H9 (cell line): ENCODE data around the gene FAM200B. TPM values are rescaled to one million over a fixed set of nuclear protein-coding genes. Genes with fewer than 3 reads are reported as not detected.

Source experiments
- DNase-seq: peaks from one replicate; pipeline ENCODE4 v3.0.0-alpha.2; 2017
- H2AFZ ChIP-seq: one replicate; pipeline ENCODE4 v1.6.1; 2013; ENCODE audit warnings: mild to moderate bottlenecking, low read length, control low read depth, moderate library complexity
- H2AK5ac ChIP-seq: 2 replicates; pipeline ENCODE4 v1.6.1; 2013; ENCODE audit warnings: low read length, control low read depth, mixed read lengths; ENCODE audit not compliant: insufficient read length
- H2BK120ac ChIP-seq: one replicate; pipeline ENCODE4 v1.6.1; 2013; ENCODE audit warnings: low read depth, mild to moderate bottlenecking, low read length, control low read depth, inconsistent platforms; ENCODE audit not compliant: poor library complexity, severe bottlenecking
- H2BK12ac ChIP-seq: 2 replicates; pipeline ENCODE4 v1.6.1; 2013; ENCODE audit warnings: low read length, control low read depth, mixed read lengths, low read depth; ENCODE audit not compliant: insufficient read length
- H2BK15ac ChIP-seq: 2 replicates; pipeline ENCODE4 v1.6.1; 2013; ENCODE audit warnings: low read depth, low read length, control low read depth
- H2BK20ac ChIP-seq: one replicate; pipeline ENCODE4 v1.6.1; 2013; ENCODE audit warnings: low read depth, mild to moderate bottlenecking, low read length, control low read depth, inconsistent platforms; ENCODE audit not compliant: poor library complexity, severe bottlenecking
- H2BK5ac ChIP-seq: 2 replicates; pipeline ENCODE4 v1.6.1; 2013; ENCODE audit warnings: low read length, control low read depth, mixed read lengths; ENCODE audit not compliant: insufficient read length
- H3K14ac ChIP-seq: 2 replicates; pipeline ENCODE4 v1.6.1; 2013; ENCODE audit warnings: low read length, control low read depth; ENCODE audit not compliant: insufficient read depth
- H3K18ac ChIP-seq: 2 replicates; pipeline ENCODE4 v1.6.1; 2013; ENCODE audit warnings: low read depth, mild to moderate bottlenecking, mixed read lengths, low read length, control low read depth; ENCODE audit not compliant: insufficient read length
- H3K23ac ChIP-seq: 2 replicates; pipeline ENCODE4 v1.6.1; 2013; ENCODE audit warnings: low read length, control low read depth, mixed read lengths, low read depth; ENCODE audit not compliant: insufficient read length
- H3K23me2 ChIP-seq: 2 replicates; pipeline ENCODE4 v1.6.1; 2013; ENCODE audit warnings: low read depth, mild to moderate bottlenecking, mixed read lengths, low read length, control low read depth; ENCODE audit not compliant: insufficient read length, poor library complexity, severe bottlenecking
- H3K27ac ChIP-seq: 2 replicates; pipeline ENCODE4 v1.5.1; 2013; ENCODE audit warnings: low read length, control low read depth, mixed read lengths, low read depth; ENCODE audit not compliant: insufficient read length
- H3K27me3 ChIP-seq: 2 replicates; pipeline ENCODE4 v1.6.1; 2013; ENCODE audit warnings: low read length, control low read depth, inconsistent platforms; ENCODE audit not compliant: insufficient read depth
- H3K4ac ChIP-seq: 2 replicates; pipeline ENCODE4 v1.6.1; 2013; ENCODE audit warnings: low read depth, mild to moderate bottlenecking, control low read depth, inconsistent platforms, low read length, moderate library complexity
- H3K4me1 ChIP-seq: 2 replicates; pipeline ENCODE4 v1.6.1; 2013; ENCODE audit warnings: low read length, control low read depth, inconsistent platforms; ENCODE audit not compliant: insufficient read depth
- H3K4me2 ChIP-seq: 2 replicates; pipeline ENCODE4 v1.6.1; 2013; ENCODE audit warnings: low read length, control low read depth, mixed read lengths; ENCODE audit not compliant: insufficient read length, insufficient read depth
- H3K56ac ChIP-seq: 2 replicates; pipeline ENCODE4 v1.6.1; 2013; ENCODE audit warnings: low read depth, mild to moderate bottlenecking, mixed read lengths, low read length, control low read depth; ENCODE audit not compliant: insufficient read length
- H3K79me1 ChIP-seq: 2 replicates; pipeline ENCODE4 v1.6.1; 2013; ENCODE audit warnings: low read depth, mild to moderate bottlenecking, moderate library complexity, low read length, control low read depth, inconsistent platforms; ENCODE audit not compliant: insufficient read depth, poor library complexity, severe bottlenecking
- H3K79me2 ChIP-seq: 2 replicates; pipeline ENCODE4 v1.6.1; 2013; ENCODE audit warnings: low read length, control low read depth, inconsistent platforms; ENCODE audit not compliant: insufficient read depth
- H3K9ac ChIP-seq: 2 replicates; pipeline ENCODE4 v1.6.1; 2013; ENCODE audit warnings: low read length, control low read depth, mixed read lengths; ENCODE audit not compliant: insufficient read length; ENCODE audit errors: extremely low read depth
- H3K9me3 ChIP-seq: one replicate; pipeline ENCODE4 v1.6.1; 2013; ENCODE audit warnings: low read depth, low read length, inconsistent platforms; ENCODE audit not compliant: control insufficient read depth
- H3T11ph ChIP-seq: one replicate; pipeline ENCODE4 v1.6.1; 2013; ENCODE audit warnings: mild to moderate bottlenecking, low read length, control low read depth, inconsistent platforms
- H4K20me1 ChIP-seq: one replicate; pipeline ENCODE4 v1.6.1; 2013; ENCODE audit not compliant: control insufficient read depth, insufficient read length, insufficient read depth
- H4K5ac ChIP-seq: 2 replicates; pipeline ENCODE4 v1.6.1; 2013; ENCODE audit warnings: low read depth, mild to moderate bottlenecking, mixed read lengths, low read length, control low read depth; ENCODE audit not compliant: insufficient read length
- H4K8ac ChIP-seq: replicated peaks from 2 replicates; pipeline ENCODE4 v1.6.1; 2013; ENCODE audit warnings: low read length, control low read depth, mixed read lengths, low read depth; ENCODE audit not compliant: insufficient read length
- H4K91ac ChIP-seq: 2 replicates; pipeline ENCODE4 v1.6.1; 2013; ENCODE audit warnings: low read depth, mild to moderate bottlenecking, moderate library complexity, mixed read lengths, low read length, control low read depth; ENCODE audit not compliant: insufficient read length
- H3K27ac Mint-ChIP-seq, 3 experiments: 2 replicates in 2 of 3; 3 replicates in 1 of 3; pipeline ENCODE4 v1.8.0; 2020 to 2021; ENCODE audit warnings: mixed read lengths in 3 of 3, mild to moderate bottlenecking in 1 of 3, moderate library complexity in 1 of 3
- H3K27me3 Mint-ChIP-seq: 2 replicates; pipeline ENCODE4 v1.8.0; 2021; ENCODE audit warnings: low read depth, mild to moderate bottlenecking, moderate library complexity, mixed read lengths
- H3K36me3 Mint-ChIP-seq, 3 experiments: 2 replicates in 2 of 3; 3 replicates in 1 of 3; pipeline ENCODE4 v1.8.0; 2020 to 2021; ENCODE audit warnings: low read depth in 3 of 3, mixed read lengths in 3 of 3; ENCODE audit not compliant: insufficient read depth in 1 of 3
- H3K4me1 Mint-ChIP-seq, 2 experiments: 2 replicates each; pipeline ENCODE4 v1.8.0; 2020; ENCODE audit warnings: mixed read lengths in 2 of 2
- H3K4me3 Mint-ChIP-seq, 2 experiments: 2 replicates in 1 of 2; 3 replicates in 1 of 2; pipeline ENCODE4 v1.8.0; 2020 to 2021; ENCODE audit warnings: mild to moderate bottlenecking in 2 of 2, mixed read lengths in 2 of 2, moderate library complexity in 1 of 2
- H3K9me3 Mint-ChIP-seq, 2 experiments: 2 replicates in 1 of 2; 3 replicates in 1 of 2; pipeline ENCODE4 v1.8.0; 2020; ENCODE audit warnings: mild to moderate bottlenecking in 2 of 2, mixed read lengths in 2 of 2, moderate library complexity in 1 of 2
- WGBS: extraction: QIAGEN DNeasy Blood & Tissue Kit; methylation state at CpG from one replicate; pipeline ENCODE4 v1.1.7; 2013; ENCODE audit warnings: missing lambda C conversion rate, low lambda C conversion rate, mixed read lengths; ENCODE audit not compliant: insufficient read length; ENCODE audit errors: extremely low coverage; 5-methylcytosine and 5-hydroxymethylcytosine counted together
- total RNA-seq: library from RNA; stranded (reverse); gene quantifications from 2 replicates; pipeline ENCODE4 v1.2.1, GENCODE V29; 2021
- TF ChIP-seq, protein P1 (sequence below): fragments of 200-600 bp; sonication (generic); conservative IDR thresholded peaks from 3 replicates; pipeline ENCODE4 v1.8.0; 2021; ENCODE audit warnings: antibody characterized with exemption, mild to moderate bottlenecking

Gene FAM200B
- total RNA-seq, 1 experiment from 2014 or later: 19.6 TPM

DNA sequence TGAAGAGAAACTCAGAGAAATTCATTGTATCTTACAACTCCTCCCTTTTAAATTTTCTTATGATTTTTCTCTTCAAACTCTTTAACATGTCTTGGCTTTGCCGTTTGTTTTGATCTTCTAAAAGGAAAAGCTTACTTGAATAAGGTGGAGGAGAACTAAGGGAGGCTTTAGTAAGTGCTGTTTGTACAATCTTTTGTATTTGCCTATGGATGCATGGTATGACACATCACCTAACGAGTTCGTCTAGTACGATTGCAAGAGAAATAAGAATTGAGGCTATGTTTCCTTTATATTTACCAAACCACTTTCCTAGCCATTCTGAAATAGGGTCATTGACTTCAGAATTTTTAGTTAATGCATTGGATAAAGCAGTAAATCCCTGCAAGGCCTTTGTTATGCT lies 12.8 kb downstream of the FAM200B start:
- Histone ChIP-seq H3K27me3 (no peaks in the 10 kb centered on the region), H3K27ac (no peak overlapping the region), H3K4ac (no peak overlapping the region), H3K23me2 (no peaks in the 10 kb centered on the region), H3K79me1 (no peaks in the 10 kb centered on the region), H2BK5ac (no peak overlapping the region), H3K4me2 (no peak overlapping the region), H3K14ac (no peak overlapping the region), H3K79me2 (no peaks in the 10 kb centered on the region), H2BK12ac (no peak overlapping the region), H3K4me1 (peaks cover 7% of the 10 kb centered on the region), H2BK120ac (no peak overlapping the region), H2BK20ac (no peak overlapping the region), H4K91ac (no peak overlapping the region), H4K20me1 (no peaks in the 10 kb centered on the region), H3T11ph (no peak overlapping the region), H4K5ac (no peak overlapping the region), H4K8ac (no peak overlapping the region), H3K56ac (no peak overlapping the region), H3K18ac (no peak overlapping the region), H2BK15ac (no peak overlapping the region), H2AFZ (no peak overlapping the region), H3K9me3 (no peaks in the 10 kb centered on the region), H3K23ac (no peak overlapping the region), H3K9ac (no peak overlapping the region), H2AK5ac (no peak overlapping the region)
- Mint-ChIP-seq H3K27ac (no peak overlapping the region), H3K36me3 (peaks cover 4 to 21% (median 9%) of the 10 kb centered on the region in 3 experiments; a peak in 6 of 7 replicates), H3K4me3 (no peak overlapping the region), H3K27me3 (no peaks in the 10 kb centered on the region), H3K9me3 (peaks cover 13 to 14% of the 10 kb centered on the region in 2 experiments), H3K4me1 (peaks cover 40 to 47% of the 10 kb centered on the region in 2 experiments)
- no CpG with 5 or more reads among the region's 4 CpGs for WGBS
- TF ChIP-seq, protein P1, sequence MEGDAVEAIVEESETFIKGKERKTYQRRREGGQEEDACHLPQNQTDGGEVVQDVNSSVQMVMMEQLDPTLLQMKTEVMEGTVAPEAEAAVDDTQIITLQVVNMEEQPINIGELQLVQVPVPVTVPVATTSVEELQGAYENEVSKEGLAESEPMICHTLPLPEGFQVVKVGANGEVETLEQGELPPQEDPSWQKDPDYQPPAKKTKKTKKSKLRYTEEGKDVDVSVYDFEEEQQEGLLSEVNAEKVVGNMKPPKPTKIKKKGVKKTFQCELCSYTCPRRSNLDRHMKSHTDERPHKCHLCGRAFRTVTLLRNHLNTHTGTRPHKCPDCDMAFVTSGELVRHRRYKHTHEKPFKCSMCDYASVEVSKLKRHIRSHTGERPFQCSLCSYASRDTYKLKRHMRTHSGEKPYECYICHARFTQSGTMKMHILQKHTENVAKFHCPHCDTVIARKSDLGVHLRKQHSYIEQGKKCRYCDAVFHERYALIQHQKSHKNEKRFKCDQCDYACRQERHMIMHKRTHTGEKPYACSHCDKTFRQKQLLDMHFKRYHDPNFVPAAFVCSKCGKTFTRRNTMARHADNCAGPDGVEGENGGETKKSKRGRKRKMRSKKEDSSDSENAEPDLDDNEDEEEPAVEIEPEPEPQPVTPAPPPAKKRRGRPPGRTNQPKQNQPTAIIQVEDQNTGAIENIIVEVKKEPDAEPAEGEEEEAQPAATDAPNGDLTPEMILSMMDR: no peak
- DNase-seq: no peak
